Neural crest cell (in vitro differentiated cells): ENCODE data around the gene MYO7A. TPM values are rescaled to one million over a fixed set of nuclear protein-coding genes. Genes with fewer than 3 reads are reported as not detected.

Source experiments
- DNase-seq: peaks from one replicate; pipeline ENCODE4 v3.0.0; 2021; ENCODE audit warnings: low read depth, mixed read lengths, low spot score
- H3K27ac Mint-ChIP-seq: one replicate; pipeline ENCODE4 v1.8.0; 2021; ENCODE audit warnings: mild to moderate bottlenecking, mixed read lengths; ENCODE audit not compliant: unreplicated experiment
- H3K27me3 Mint-ChIP-seq: 2 replicates; pipeline ENCODE4 v1.8.0; 2021; ENCODE audit warnings: low read depth, mild to moderate bottlenecking, mixed read lengths
- H3K36me3 Mint-ChIP-seq: 2 replicates; pipeline ENCODE4 v1.8.0; 2021; ENCODE audit warnings: low read depth, mild to moderate bottlenecking, mixed read lengths
- H3K4me1 Mint-ChIP-seq: 2 replicates; pipeline ENCODE4 v1.8.0; 2021; ENCODE audit warnings: mixed read lengths
- H3K4me3 Mint-ChIP-seq: one replicate; pipeline ENCODE4 v1.8.0; 2021; ENCODE audit warnings: mild to moderate bottlenecking, mixed read lengths
- H3K9me3 Mint-ChIP-seq: 2 replicates; pipeline ENCODE4 v1.8.0; 2021; ENCODE audit warnings: mixed read lengths
- CTCF ChIP-seq: fragments of 200-600 bp; sonication (generic); conservative IDR thresholded peaks from 2 replicates; pipeline ENCODE4 v1.5.0; 2021; ENCODE audit warnings: antibody characterized with exemption, mild to moderate bottlenecking
- total RNA-seq: library from RNA; stranded (reverse); gene quantifications from 2 replicates; pipeline ENCODE4 v1.2.1, GENCODE V29; 2021

The MYO7A gene
- total RNA-seq, 1 donor from 2014 or later, result 2.5 TPM

GRCh38 chr11:77082838-77083565 lies 45.0 kb upstream of the MYO7A start:
- peaks cover 1% of the 10 kb centered on the region for H3K36me3 Mint-ChIP-seq
- peaks cover 28% of the 10 kb centered on the region for H3K4me1 Mint-ChIP-seq
- H3K27me3 Mint-ChIP-seq, result no peaks in the 10 kb centered on the region
- TF ChIP-seq CTCF, result no peak
- peaks cover 4% of the 10 kb centered on the region for H3K9me3 Mint-ChIP-seq
- H3K27ac Mint-ChIP-seq, result peak overlapping the region; percentile 95
- peak overlapping the region; percentile 56 for H3K4me3 Mint-ChIP-seq
- no peak for DNase-seq

- Mint-ChIP-seq H3K4me3 (no peak overlapping the region), H3K27me3 (no peaks in the 10 kb centered on the region), H3K9me3 (no peaks in the 10 kb centered on the region), H3K36me3 (no peaks in the 10 kb centered on the region), H3K4me1 (peaks cover 28% of the 10 kb centered on the region), H3K27ac (no peak overlapping the region)
- no peak for TF ChIP-seq CTCF
- no peak for DNase-seq
These were observed 44.3 kb upstream of the MYO7A start for GRCh38 chr11:77083566-77084245.

GRCh38 chr11:77084581-77085191 lies 43.4 kb upstream of the MYO7A start:
- TF ChIP-seq CTCF, result no peak
- no peak overlapping the region for H3K27ac Mint-ChIP-seq
- DNase-seq, result no peak
- no peak overlapping the region for H3K4me3 Mint-ChIP-seq
- H3K27me3 Mint-ChIP-seq, result no peaks in the 10 kb centered on the region
- H3K4me1 Mint-ChIP-seq, result peaks cover 28% of the 10 kb centered on the region
- H3K36me3 Mint-ChIP-seq, result no peaks in the 10 kb centered on the region
- no peaks in the 10 kb centered on the region for H3K9me3 Mint-ChIP-seq

- DNase-seq, result no peak
These were observed 42.4 kb upstream of the MYO7A start for GRCh38 chr11:77085652-77086051.

More at GRCh38 chr11:77085652-77086051, 42.4 kb upstream of the MYO7A start:
- H3K27ac Mint-ChIP-seq, result peak overlapping the region; percentile 95
- H3K4me1 Mint-ChIP-seq, result peaks cover 28% of the 10 kb centered on the region
- no peaks in the 10 kb centered on the region for H3K9me3 Mint-ChIP-seq
- H3K27me3 Mint-ChIP-seq, result no peaks in the 10 kb centered on the region
- H3K4me3 Mint-ChIP-seq, result no peak overlapping the region
- TF ChIP-seq CTCF, result no peak
- no peaks in the 10 kb centered on the region for H3K36me3 Mint-ChIP-seq
